Suprapubic skin (tissue), 4 donors: ENCODE data around the gene PTPRM. TPM values are rescaled to one million over a fixed set of nuclear protein-coding genes. Genes with fewer than 3 reads are reported as not detected.

Experiments used
- DNase-seq, 2 donors: peaks; one replicate each; pipeline ENCODE4 v3.0.0-alpha.2; 2019; ENCODE audit warnings: low spot score in 2 of 2
- H3K27ac ChIP-seq: fragments of 200-600 bp; sonication (generic); one replicate; pipeline ENCODE4 v1.5.1; 2019
- H3K27me3 ChIP-seq: fragments of 200-600 bp; sonication (generic); one replicate; pipeline ENCODE4 v1.5.1; 2019
- H3K36me3 ChIP-seq: fragments of 200-600 bp; sonication (generic); one replicate; pipeline ENCODE4 v1.5.1; 2019
- H3K4me1 ChIP-seq: fragments of 200-600 bp; sonication (generic); one replicate; pipeline ENCODE4 v1.5.1; 2019
- H3K4me3 ChIP-seq: fragments of 200-600 bp; sonication (generic); one replicate; pipeline ENCODE4 v1.5.1; 2019; ENCODE audit warnings: mild to moderate bottlenecking
- H3K9me3 ChIP-seq: fragments of 200-600 bp; sonication (generic); one replicate; pipeline ENCODE4 v1.5.1; 2019
- EP300 ChIP-seq: sonication (generic); formaldehyde crosslinking; IDR thresholded peaks from one replicate; pipeline ENCODE4 v1.6.1; 2017; ENCODE audit warnings: antibody characterized with exemption
- POLR2A ChIP-seq, 2 donors: fragments of 450-650 bp; IDR thresholded peaks; one replicate each; pipeline ENCODE4 v1.6.1; 2017; ENCODE audit warnings: antibody characterized with exemption in 2 of 2, mild to moderate bottlenecking in 2 of 2, moderate library complexity in 2 of 2
- POLR2AphosphoS5 ChIP-seq, 3 donors: sonication (generic); formaldehyde crosslinking; IDR thresholded peaks; one replicate each; pipeline ENCODE4 v1.6.1; 2017; ENCODE audit warnings: antibody characterized with exemption in 3 of 3
- WGBS: methylation state at CpG from one replicate; pipeline ENCODE4 v1.1.5; 2018; 5-methylcytosine and 5-hydroxymethylcytosine counted together
- total RNA-seq, 4 donors: library from RNA; depleted of rRNA; stranded (reverse); fragments of >200 nt; gene quantifications; one replicate each; pipeline ENCODE4 v1.1.0, GENCODE V29; 2016
- TF ChIP-seq, protein P1 (sequence below), 2 donors: fragments of 200-600 bp in 1 of 2; fragments of 450-650 bp in 1 of 2; sonication (generic) in 1 of 2; IDR thresholded peaks; one replicate each; pipeline ENCODE4 v1.5.1; 2016 to 2019; ENCODE audit warnings: antibody characterized with exemption in 2 of 2, mild to moderate bottlenecking in 1 of 2, moderate library complexity in 1 of 2

Gene PTPRM
- total RNA-seq, 4 donors from 2014 or later, result 19.8 to 73.7 (median 40.0) TPM

GRCh38 chr18:8001711-8002301 is 434.7 kb downstream of the PTPRM start:
- no peak for DNase-seq
- no peaks in the 10 kb centered on the region for H3K4me1 ChIP-seq
- H3K9me3 ChIP-seq, result no peaks in the 10 kb centered on the region
- H3K27me3 ChIP-seq, result no peaks in the 10 kb centered on the region
- H3K27ac ChIP-seq, result no peak overlapping the region
- H3K36me3 ChIP-seq, result no peaks in the 10 kb centered on the region
- no peak for TF ChIP-seq EP300
- no peak for TF ChIP-seq POLR2AphosphoS5 (IDR thresholded peaks at IDR 0.05)
- WGBS, result 53% methylated on average over 3 of the region's 3 CpGs
- no peak overlapping the region for H3K4me3 ChIP-seq

- TF ChIP-seq POLR2AphosphoS5 (IDR thresholded peaks at IDR 0.05), result no peak
- TF ChIP-seq POLR2A (IDR thresholded peaks at IDR 0.05), result no peak
- TF ChIP-seq, protein P1, sequence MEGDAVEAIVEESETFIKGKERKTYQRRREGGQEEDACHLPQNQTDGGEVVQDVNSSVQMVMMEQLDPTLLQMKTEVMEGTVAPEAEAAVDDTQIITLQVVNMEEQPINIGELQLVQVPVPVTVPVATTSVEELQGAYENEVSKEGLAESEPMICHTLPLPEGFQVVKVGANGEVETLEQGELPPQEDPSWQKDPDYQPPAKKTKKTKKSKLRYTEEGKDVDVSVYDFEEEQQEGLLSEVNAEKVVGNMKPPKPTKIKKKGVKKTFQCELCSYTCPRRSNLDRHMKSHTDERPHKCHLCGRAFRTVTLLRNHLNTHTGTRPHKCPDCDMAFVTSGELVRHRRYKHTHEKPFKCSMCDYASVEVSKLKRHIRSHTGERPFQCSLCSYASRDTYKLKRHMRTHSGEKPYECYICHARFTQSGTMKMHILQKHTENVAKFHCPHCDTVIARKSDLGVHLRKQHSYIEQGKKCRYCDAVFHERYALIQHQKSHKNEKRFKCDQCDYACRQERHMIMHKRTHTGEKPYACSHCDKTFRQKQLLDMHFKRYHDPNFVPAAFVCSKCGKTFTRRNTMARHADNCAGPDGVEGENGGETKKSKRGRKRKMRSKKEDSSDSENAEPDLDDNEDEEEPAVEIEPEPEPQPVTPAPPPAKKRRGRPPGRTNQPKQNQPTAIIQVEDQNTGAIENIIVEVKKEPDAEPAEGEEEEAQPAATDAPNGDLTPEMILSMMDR (IDR thresholded peaks at IDR 0.05), result no peak
- Histone ChIP-seq H3K27me3 (no peaks in the 10 kb centered on the region), H3K4me1 (no peaks in the 10 kb centered on the region), H3K36me3 (no peaks in the 10 kb centered on the region), H3K4me3 (no peak overlapping the region), H3K27ac (no peak overlapping the region), H3K9me3 (no peaks in the 10 kb centered on the region)
- DNase-seq, result no peak
- 76% methylated on average over 6 of the region's 6 CpGs for WGBS
Observed at GRCh38 chr18:8003878-8004675, 437.0 kb downstream of the PTPRM start.

DNA sequence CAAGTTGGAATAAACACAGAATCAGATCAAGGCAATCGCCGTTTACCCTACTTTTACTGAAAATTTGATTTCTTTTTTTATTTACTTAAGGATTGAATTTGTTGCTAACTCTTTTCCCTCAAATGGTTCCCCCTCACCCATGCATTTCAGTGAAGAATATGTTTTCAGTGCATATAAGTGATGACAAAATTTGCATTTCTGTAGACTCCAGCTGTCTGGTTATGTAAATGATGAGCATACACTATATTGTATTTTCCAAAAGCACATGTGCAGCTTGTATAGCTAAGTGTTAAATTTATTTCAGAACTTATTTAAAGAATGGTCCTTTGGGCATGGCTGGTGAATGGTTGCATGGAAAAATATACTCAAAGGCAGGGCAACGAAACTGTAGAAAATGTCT is 437.7 kb downstream of the PTPRM start:
- no peak for DNase-seq
- H3K9me3 ChIP-seq, result no peaks in the 10 kb centered on the region
- no peaks in the 10 kb centered on the region for H3K4me1 ChIP-seq
- H3K27me3 ChIP-seq, result no peaks in the 10 kb centered on the region
- H3K27ac ChIP-seq, result no peak overlapping the region
- TF ChIP-seq POLR2A (IDR thresholded peaks at IDR 0.05) (no peak), POLR2AphosphoS5 (IDR thresholded peaks at IDR 0.05) (no peak)
- H3K4me3 ChIP-seq, result no peak overlapping the region
- 91% methylated on average over 3 of the region's 3 CpGs for WGBS
- no peaks in the 10 kb centered on the region for H3K36me3 ChIP-seq

- TF ChIP-seq POLR2A (IDR thresholded peaks at IDR 0.05) (no peak), POLR2AphosphoS5 (IDR thresholded peaks at IDR 0.05) (no peak), EP300 (no peak)
- TF ChIP-seq, protein P1 (IDR thresholded peaks at IDR 0.05), result no peak
- H3K4me3 ChIP-seq, result no peak overlapping the region
- H3K9me3 ChIP-seq, result no peaks in the 10 kb centered on the region
- H3K27me3 ChIP-seq, result no peaks in the 10 kb centered on the region
- WGBS, result 83% methylated on average over 7 of the region's 7 CpGs
- H3K36me3 ChIP-seq, result no peaks in the 10 kb centered on the region
- H3K4me1 ChIP-seq, result no peaks in the 10 kb centered on the region
- DNase-seq, result no peak
- H3K27ac ChIP-seq, result no peak overlapping the region
Observed at GRCh38 chr18:8005870-8006569, 438.9 kb downstream of the PTPRM start.

DNA sequence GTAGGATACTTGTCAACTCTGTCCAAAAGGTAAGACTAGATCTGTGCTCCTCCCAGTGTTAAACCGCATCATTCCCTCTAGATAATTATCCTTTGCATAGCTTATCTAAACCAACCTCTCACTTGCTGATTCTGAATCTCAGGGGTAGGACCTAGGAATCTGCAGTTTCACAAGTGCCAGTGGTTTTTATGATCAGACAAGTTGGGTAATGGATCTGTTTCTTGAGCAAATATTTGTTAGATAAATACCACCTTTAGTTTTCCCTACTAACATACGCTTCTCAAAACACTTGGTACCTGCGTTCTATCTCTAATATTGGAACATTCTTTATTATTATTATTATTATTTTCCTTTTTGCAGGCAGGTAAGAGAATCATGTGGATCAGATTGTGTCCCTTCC is 439.9 kb downstream of the PTPRM start:
- 94% methylated on average over 3 of the region's 3 CpGs for WGBS
- DNase-seq, result no peak
- Histone ChIP-seq H3K4me3 (no peak overlapping the region), H3K36me3 (no peaks in the 10 kb centered on the region), H3K27ac (no peak overlapping the region), H3K4me1 (no peaks in the 10 kb centered on the region), H3K9me3 (no peaks in the 10 kb centered on the region), H3K27me3 (no peaks in the 10 kb centered on the region)
- TF ChIP-seq EP300 (no peak), POLR2AphosphoS5 (IDR thresholded peaks at IDR 0.05) (no peak), POLR2A (IDR thresholded peaks at IDR 0.05) (no peak)
- TF ChIP-seq, protein P1 (IDR thresholded peaks at IDR 0.05), result no peak

DNA sequence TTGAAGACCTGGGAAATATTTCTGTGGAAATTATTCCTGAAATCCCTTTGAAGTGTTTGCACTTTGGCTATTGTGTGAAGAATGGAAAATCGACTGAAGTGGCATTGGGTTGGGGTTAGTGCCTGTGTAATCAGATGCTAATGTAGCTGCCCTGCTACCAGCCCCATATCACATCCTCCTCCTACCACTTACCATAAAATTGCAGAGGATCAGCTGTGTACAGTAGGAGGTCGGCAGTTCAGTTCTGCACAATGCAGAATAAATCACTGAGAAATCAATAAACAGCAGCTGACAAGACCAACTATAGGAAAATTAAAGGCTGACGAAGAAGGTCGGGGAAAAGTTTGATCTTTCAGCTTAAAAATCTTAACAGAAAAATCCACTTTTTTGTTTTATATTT is 440.9 kb downstream of the PTPRM start:
- H3K27me3 ChIP-seq, result no peaks in the 10 kb centered on the region
- DNase-seq, result no peak
- no peaks in the 10 kb centered on the region for H3K9me3 ChIP-seq
- H3K4me3 ChIP-seq, result no peak overlapping the region
- TF ChIP-seq POLR2AphosphoS5 (IDR thresholded peaks at IDR 0.05) (no peak), EP300 (no peak), POLR2A (IDR thresholded peaks at IDR 0.05) (no peak)
- TF ChIP-seq, protein P1 (IDR thresholded peaks at IDR 0.05), result no peak
- H3K4me1 ChIP-seq, result no peaks in the 10 kb centered on the region
- H3K36me3 ChIP-seq, result no peaks in the 10 kb centered on the region
- no peak overlapping the region for H3K27ac ChIP-seq
- WGBS, result 81% methylated on average over 4 of the region's 4 CpGs
